Skeletal muscle satellite cell (primary cell): ENCODE results near the gene DNAH17.
"Not testable (repeated sequence)": the region's sequence is repeated elsewhere in the genome, so short reads cannot be mapped to it uniquely, and the experiment has no call there.

Experiments
- H3K27me3 ChIP-seq: 2 replicates; pipeline ENCODE4 v1.7.0; 2013; ENCODE audit warnings: low read length; ENCODE audit not compliant: control insufficient read depth, insufficient read depth
- H3K36me3 ChIP-seq: 2 replicates; pipeline ENCODE4 v1.7.0; 2013; ENCODE audit warnings: mild to moderate bottlenecking, control low read depth, low read length; ENCODE audit not compliant: insufficient read depth
- H3K4me1 ChIP-seq: 2 replicates; pipeline ENCODE4 v1.7.0; 2013; ENCODE audit warnings: low read length; ENCODE audit not compliant: control insufficient read depth, insufficient read depth
- H3K4me2 ChIP-seq: 2 replicates; pipeline ENCODE4 v1.7.0; 2013; ENCODE audit warnings: mild to moderate bottlenecking, low read length
- H3K4me3 ChIP-seq: 2 replicates; pipeline ENCODE4 v1.7.0; 2013; ENCODE audit warnings: low read length
- H3K9ac ChIP-seq: 2 replicates; pipeline ENCODE4 v1.7.0; 2013; ENCODE audit warnings: mild to moderate bottlenecking, low read depth, low read length, moderate library complexity
- H3K9me3 ChIP-seq: replicated peaks from 2 replicates; pipeline ENCODE4 v1.7.0; 2013; ENCODE audit warnings: mild to moderate bottlenecking, control low read depth, low read length

Gene DNAH17

DNA sequence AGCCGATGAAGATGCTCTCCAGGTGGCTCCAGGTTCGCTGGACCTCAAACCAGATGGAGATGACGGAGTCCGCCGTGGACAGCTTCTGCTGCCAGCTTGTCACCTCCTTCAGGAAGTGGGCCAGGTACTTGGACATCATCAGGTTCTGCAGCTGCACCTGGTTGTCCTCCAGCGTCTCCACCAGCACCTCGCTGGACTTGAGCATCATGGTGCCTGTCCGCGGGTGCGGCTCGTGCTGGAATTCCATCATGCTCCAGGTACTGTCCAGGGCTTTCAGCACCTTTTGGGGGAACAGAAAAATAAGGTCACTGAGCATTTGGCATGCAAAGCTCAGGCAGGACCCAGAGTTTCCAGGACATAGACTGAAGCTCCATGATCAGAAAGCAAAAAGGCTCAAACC is 69.7 kb downstream of the DNAH17 start:
- H3K9me3 ChIP-seq, result no peaks in the 10 kb centered on the region
- no peaks in the 10 kb centered on the region for H3K36me3 ChIP-seq
- no peak overlapping the region for H3K9ac ChIP-seq

DNA sequence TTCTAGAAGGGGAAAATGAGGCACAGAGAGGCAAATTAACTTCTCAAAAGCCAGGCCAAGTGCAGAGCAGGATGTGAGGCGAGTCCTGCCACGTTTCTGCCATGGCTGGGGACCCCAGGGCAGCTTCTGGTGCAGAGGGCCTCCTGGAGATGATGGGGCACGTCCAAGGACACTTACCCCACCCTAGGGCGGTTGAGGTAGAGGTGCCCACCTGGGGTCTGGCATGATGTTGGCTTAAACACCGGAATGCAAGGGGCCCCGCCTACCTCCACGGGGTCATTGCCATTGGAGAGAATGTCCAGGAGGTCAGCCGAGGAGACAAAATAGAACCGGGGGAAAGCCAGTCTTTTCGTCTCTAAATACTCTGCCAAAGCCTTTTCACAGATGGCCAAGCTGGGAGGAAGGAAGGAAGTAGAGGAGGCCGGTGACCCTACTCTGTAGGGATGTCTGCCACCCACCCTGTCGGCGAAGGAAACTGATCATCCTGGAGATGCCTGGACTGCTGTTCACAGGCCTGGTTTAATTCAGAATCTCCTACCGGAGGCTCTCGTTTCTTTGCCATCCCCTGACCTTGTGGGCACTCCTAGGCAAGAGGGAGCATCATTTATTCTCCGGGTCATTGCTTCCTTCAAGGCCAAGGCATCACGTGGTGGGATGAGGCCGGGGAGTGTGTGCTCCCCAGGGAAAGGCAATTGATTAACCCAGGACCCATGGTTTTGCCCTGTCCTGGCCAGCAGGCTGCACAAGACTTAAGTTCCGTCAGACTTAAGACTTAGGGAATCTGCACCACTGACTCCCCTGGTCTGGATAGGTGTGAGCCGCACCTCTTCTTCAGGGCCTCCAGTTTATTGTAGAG is 70.5 kb downstream of the DNAH17 start:
- Histone ChIP-seq H3K4me2 (no peak overlapping the region), H3K9ac (no peak overlapping the region), H3K4me3 (no peak overlapping the region), H3K4me1 (peaks cover 4% of the 10 kb centered on the region), H3K36me3 (no peaks in the 10 kb centered on the region), H3K27me3 (peaks cover 26% of the 10 kb centered on the region), H3K9me3 (no peaks in the 10 kb centered on the region)

More for the DNA sequence above, 69.7 kb downstream of the DNAH17 start:
- Histone ChIP-seq H3K4me3 (no peak overlapping the region), H3K4me2 (no peak overlapping the region), H3K4me1 (peaks cover 4% of the 10 kb centered on the region), H3K27me3 (peaks cover 23% of the 10 kb centered on the region)

DNA sequence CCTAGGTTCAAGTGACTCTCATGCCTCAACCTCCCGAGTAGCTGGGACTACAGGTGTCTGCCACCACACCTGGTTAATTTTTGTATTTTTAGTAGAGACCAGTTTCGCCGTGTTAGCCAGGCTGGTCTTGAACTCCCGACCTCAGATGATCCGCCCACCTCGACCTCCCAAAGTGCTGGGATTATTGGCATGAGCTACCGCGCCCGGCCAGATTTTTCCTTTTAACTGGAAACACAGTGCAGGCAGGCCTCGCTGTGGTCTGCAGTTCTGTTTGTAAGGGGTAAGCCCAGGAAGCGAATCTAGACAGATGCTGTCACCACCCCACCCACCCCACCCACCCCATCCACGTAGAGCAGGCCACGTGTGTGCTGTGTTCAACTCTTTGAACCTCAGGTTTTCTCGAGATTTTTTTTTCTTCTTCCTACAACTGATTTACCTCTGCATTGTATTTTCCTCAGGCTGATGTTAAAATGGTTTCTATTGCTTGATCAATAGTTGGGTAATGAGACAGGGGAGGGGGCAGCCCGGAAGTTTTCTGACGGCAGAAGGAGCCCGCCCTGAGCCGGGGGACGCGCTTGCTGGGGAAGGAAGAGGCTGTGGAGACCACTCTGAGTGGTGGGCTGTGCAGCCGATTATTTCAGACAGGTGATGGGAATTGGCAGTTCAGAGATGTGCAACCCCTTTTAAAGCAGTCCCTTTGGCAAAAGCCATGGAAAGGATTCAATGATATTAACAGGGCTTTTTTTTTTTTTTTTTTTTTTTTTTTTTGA is 72.9 kb downstream of the DNAH17 start:
- Histone ChIP-seq H3K4me2 (no peak overlapping the region), H3K36me3 (no peaks in the 10 kb centered on the region), H3K27me3 (peaks cover 26% of the 10 kb centered on the region), H3K9ac (no peak overlapping the region), H3K9me3 (no peaks in the 10 kb centered on the region), H3K4me1 (peaks cover 4% of the 10 kb centered on the region), H3K4me3 (no peak overlapping the region)

DNA sequence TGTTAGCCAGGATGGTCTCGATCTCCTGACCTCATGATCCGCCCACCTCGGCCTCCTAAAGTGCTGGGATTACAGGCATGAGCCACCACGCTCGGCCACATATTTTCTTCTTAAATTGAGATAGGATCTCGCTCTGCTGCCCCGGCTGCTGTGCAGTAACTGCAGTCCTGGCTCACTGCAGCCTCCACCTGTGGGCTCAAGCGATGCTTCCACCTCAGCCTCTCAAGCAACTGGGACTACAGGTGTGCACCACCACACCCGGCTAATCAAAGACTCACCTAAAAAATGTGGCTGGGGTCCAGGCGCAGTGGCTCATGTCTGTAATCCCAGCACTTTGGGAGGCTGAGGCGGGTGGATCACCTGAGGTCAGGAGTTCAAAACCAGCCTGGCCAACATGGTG is 73.8 kb downstream of the DNAH17 start:
- peaks cover 23% of the 10 kb centered on the region for H3K27me3 ChIP-seq
- H3K4me2 ChIP-seq, H3K4me1 ChIP-seq, H3K9me3 ChIP-seq, H3K9ac ChIP-seq, H3K36me3 ChIP-seq, H3K4me3 ChIP-seq: not testable (repeated sequence)

DNA sequence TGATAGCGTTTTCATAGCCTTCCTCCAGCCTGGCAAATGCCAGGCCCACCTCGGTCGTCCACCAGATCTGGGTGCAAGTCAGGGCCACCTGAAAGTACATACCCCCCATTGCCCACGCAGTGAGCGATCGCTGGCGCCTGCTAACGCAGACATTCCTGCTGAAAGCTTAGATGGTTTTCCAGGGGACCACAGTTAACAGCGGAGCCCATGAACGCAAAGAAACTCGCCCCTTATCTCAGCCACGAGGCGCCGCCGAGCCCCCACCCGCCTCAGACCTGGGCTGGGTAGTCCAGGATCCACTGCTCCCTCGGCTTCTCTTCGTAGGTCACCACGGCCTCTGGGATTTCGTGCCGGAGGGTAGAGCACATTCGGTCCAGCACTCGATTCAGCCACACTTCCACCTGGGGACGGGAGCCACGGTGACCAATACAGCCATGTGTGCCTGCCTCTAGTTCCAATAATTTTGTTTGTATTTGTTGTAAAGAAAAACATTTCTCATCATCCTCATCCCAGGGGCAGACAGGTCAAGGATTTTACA is 74.5 kb downstream of the DNAH17 start:
- Histone ChIP-seq H3K27me3 (peaks cover 17% of the 10 kb centered on the region), H3K9ac (no peak overlapping the region), H3K4me1 (peaks cover 4% of the 10 kb centered on the region), H3K4me2 (no peak overlapping the region), H3K4me3 (no peak overlapping the region), H3K36me3 (no peaks in the 10 kb centered on the region), H3K9me3 (no peaks in the 10 kb centered on the region)

DNA sequence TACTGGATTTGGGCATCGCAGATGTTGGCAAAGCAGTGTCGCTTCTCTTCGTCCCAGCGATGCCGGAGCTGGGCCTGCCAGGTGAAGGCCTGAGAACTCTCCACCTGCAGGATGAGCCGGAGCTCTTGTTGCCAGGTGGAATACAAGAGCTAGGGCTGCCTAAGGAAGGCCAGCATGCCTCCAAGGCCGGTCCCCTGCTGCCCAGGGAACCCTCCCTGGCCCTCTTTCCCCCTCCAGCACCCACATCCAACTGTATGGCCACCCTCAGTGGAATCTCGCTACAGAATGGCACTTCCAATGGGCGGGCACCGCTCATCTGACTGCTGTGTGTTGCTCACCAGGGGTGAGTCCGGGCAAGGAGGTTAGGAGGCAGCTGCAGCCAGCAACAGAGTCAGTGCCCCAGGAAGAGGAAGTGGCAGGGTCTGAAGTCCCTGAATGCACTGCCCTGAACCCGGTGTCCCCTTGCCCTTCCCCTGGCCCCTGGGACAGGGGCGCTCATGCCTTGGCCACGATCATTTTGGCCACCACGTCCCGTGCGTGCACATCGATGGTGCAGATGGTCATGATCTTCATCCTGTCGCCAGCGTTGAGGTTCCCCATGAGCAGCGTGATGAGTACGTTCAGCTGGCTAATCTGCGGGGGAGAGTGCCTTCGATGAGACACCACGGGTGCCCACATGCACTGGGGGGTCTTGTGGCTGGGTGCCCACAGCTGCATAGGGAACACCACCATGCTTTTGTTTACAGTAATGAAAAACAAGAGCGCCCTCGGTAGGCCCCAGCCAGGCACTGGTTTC is 75.8 kb downstream of the DNAH17 start:
- Histone ChIP-seq H3K9ac (no peak overlapping the region), H3K27me3 (peaks cover 5% of the 10 kb centered on the region), H3K36me3 (no peaks in the 10 kb centered on the region)

DNA sequence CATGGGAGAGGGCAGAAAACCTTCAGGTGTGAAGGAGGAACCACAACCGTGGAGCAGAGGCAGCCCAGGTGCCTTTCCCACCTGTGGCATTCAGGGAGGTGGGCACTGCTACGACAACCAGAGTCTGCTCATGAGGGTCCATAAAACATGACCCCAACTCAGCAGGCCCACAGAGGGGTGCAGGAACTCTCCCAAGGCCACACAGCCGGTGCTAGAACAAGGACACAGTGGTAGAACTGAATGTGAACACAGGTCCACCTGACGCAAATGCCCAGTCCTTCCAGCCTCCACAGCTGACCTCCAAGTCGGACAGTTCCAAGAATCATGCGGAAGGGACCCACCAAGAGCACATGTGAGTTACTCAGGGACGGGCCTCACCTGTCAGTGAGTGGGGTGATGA is 76.4 kb downstream of the DNAH17 start:
- H3K9me3 ChIP-seq, result no peaks in the 10 kb centered on the region
- H3K27me3 ChIP-seq, result peaks cover 3% of the 10 kb centered on the region
- no peak overlapping the region for H3K4me2 ChIP-seq
- no peak overlapping the region for H3K9ac ChIP-seq
- no peaks in the 10 kb centered on the region for H3K36me3 ChIP-seq
- peaks cover 4% of the 10 kb centered on the region for H3K4me1 ChIP-seq
- no peak overlapping the region for H3K4me3 ChIP-seq

More for the DNA sequence above, 75.8 kb downstream of the DNAH17 start:
- Histone ChIP-seq H3K9me3 (no peaks in the 10 kb centered on the region), H3K4me1 (peaks cover 4% of the 10 kb centered on the region), H3K4me2 (no peak overlapping the region), H3K4me3 (no peak overlapping the region)

DNA sequence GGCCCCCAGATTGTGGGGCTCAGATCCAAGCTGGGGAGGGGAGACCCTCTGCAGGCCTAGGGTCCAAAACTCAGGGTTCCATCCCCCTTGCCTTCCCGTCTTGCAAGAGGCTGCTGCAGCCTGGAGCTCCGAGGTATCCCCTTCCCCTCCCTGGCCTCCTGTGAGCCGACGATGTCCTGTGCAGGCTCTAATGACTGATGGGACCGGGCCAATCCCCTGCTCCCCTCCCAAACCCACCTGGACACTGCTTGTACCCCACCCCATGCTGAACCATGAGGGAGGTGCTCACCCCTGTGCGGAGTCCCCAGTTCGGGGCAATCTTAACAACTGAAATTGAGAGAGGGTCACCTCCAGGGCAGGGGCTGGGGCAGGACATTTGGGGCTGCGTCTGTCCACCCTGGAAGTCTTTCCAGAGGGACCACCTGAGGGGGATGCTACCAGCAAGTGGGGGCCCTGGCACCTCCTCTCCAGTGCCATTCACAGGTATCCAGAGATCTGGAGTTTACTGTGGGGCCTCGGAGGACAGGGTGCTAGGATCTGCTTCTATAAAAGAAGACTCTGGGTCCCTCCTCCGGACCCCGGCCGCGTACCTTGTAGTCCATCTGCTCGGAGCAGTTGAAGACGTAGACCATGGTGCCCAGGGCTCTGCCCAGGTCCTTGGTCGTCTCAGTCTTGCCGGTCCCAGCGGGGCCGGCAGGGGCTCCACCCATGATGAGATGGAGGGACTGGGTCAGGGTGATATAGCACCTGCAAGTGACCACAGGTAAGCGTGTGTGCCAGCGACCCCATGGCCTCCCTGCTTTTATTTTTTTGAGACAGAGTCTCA is 77.3 kb downstream of the DNAH17 start:
- no peak overlapping the region for H3K4me3 ChIP-seq
- peaks cover under 1% of the 10 kb centered on the region for H3K4me1 ChIP-seq
- H3K4me2 ChIP-seq, result no peak overlapping the region
- no peak overlapping the region for H3K9ac ChIP-seq
- H3K36me3 ChIP-seq, result no peaks in the 10 kb centered on the region
- H3K27me3 ChIP-seq, result peaks cover 3% of the 10 kb centered on the region
- H3K9me3 ChIP-seq, result no peaks in the 10 kb centered on the region

DNA sequence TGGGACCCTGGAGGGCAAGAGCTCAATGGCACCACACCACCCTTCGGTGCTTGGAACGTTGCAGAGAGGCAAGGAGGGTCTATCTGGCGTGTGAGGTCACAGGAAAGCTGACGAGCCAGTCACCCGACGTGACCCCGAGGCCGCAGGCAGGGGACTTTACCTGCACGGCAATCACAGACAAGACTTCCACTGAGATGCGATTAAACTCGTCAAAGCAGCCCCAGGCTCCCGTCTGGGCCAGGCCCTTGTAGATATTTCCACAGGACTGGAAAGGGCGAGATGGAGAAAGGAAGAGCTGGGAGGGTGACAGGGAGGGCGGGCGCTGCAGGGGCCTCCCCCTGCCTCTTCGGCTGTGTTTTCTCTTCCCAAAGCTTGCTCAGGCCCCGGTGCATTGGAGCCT is 78.3 kb downstream of the DNAH17 start:
- no peak overlapping the region for H3K9ac ChIP-seq
- H3K4me1 ChIP-seq, result no peaks in the 10 kb centered on the region
- no peak overlapping the region for H3K4me3 ChIP-seq
- peaks cover 11% of the 10 kb centered on the region for H3K27me3 ChIP-seq
- no peak overlapping the region for H3K4me2 ChIP-seq
- H3K9me3 ChIP-seq, result no peaks in the 10 kb centered on the region
- no peaks in the 10 kb centered on the region for H3K36me3 ChIP-seq

DNA sequence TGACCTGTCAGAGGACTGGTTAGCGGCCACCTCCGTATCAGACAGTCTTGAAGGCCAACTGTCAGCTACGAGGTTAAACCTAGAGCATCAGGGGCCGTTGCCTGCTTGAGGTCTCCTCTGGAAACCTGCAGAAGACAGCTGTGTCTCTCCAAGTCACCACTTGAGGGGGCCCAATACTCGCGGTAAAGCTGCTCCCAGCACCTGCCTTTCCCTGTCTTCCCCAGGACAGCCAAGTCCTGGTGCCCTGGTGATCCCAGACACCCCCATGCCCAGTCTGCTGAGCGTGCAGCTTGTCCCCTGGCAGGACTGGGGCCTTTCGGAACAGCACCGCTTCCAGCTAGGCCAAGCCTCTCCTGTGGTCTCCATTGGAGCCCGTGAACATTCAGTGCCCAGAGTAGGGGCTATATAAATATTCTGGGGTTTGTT is 80.1 kb downstream of the DNAH17 start:
- Histone ChIP-seq H3K4me1 (no peaks in the 10 kb centered on the region), H3K27me3 (peaks cover 13% of the 10 kb centered on the region), H3K36me3 (no peaks in the 10 kb centered on the region), H3K4me2 (no peak overlapping the region), H3K4me3 (no peak overlapping the region), H3K9me3 (no peaks in the 10 kb centered on the region), H3K9ac (no peak overlapping the region)
